ENCODE measurements around the gene SLC15A4. TPM values are rescaled to one million over a fixed set of nuclear protein-coding genes. Genes with fewer than 3 reads are reported as not detected.

The SLC15A4 gene
- total RNA-seq, 1 experiment from 2014 or later: 29.1 TPM

GRCh38 chr12:128798571-128799341, 25.0 kb downstream of the SLC15A4 start:
- intact Hi-C loops (cut with micrococcal nuclease; ENCODE audit: unreplicated experiment): no loop called here
- Histone ChIP-seq H3K4me3 (ENCODE audit: low read depth in 2 of 2, low read length in 2 of 2) (no peak overlapping the region), H3K4me1 (ENCODE audit: control insufficient read depth, insufficient read depth, low read length) (no peaks in the 10 kb centered on the region), H3K36me3 (ENCODE audit: control insufficient read depth, insufficient read depth, low read length) (peaks cover 20% of the 10 kb centered on the region), H3K27ac (ENCODE audit: low read length) (no peak overlapping the region), H3K27me3 (ENCODE audit: control insufficient read depth, insufficient read depth, low read length) (no peaks in the 10 kb centered on the region), H3K9me3 (ENCODE audit: control insufficient read depth, insufficient read depth, low read depth, low read length) (no peaks in the 10 kb centered on the region)
- in situ Hi-C loops (cut with HindIII; ENCODE audit: low pct_unique_long_range_greater_than_20kb, low sequenced_read_pairs): no loop called here
- BruUV-seq (replicated peaks): no TSS peak
- TF ChIP-seq SIN3A (IDR thresholded peaks at IDR 0.05; ENCODE audit: borderline replicate concordance, insufficient read depth, low read depth, low read length): no peak
- TF ChIP-seq CTCF (IDR thresholded peaks at IDR 0.05): no peak
- TF ChIP-seq TCF7L2 (IDR thresholded peaks at IDR 0.05; ENCODE audit: low read depth, low read length): no peak
- TF ChIP-seq POLR2AphosphoS5 (IDR thresholded peaks at IDR 0.05; ENCODE audit: low read depth, low read length): no peak
- ChIA-PET POLR2A (no interaction called here), CTCF (no interaction called here)
- ATAC-seq (no peak), DNase-seq (ENCODE audit: low read depth, low spot score) (no peak)

GRCh38 chr12:128797119-128798118, 26.3 kb downstream of the SLC15A4 start:
- ATAC-seq: peak; percentile 53; the same call in 1 of the 2 replicates
- POLR2A ChIA-PET: no interaction called here
- peaks cover 27% of the 10 kb centered on the region for H3K36me3 ChIP-seq (ENCODE audit: control insufficient read depth, insufficient read depth, low read length)
- no peaks in the 10 kb centered on the region for H3K4me1 ChIP-seq (ENCODE audit: control insufficient read depth, insufficient read depth, low read length)
- DNase-seq (ENCODE audit: low read depth, low spot score): no peak
- intact Hi-C loops (cut with micrococcal nuclease; ENCODE audit: unreplicated experiment) (no loop called here), in situ Hi-C loops (cut with HindIII; ENCODE audit: low pct_unique_long_range_greater_than_20kb, low sequenced_read_pairs) (no loop called here)
- CTCF ChIA-PET: no interaction called here
- H3K27me3 ChIP-seq (ENCODE audit: control insufficient read depth, insufficient read depth, low read length): no peaks in the 10 kb centered on the region
- TF ChIP-seq SIN3A (IDR thresholded peaks at IDR 0.05; ENCODE audit: borderline replicate concordance, insufficient read depth, low read depth, low read length): no peak
- no peak for TF ChIP-seq REST (IDR thresholded peaks at IDR 0.05; ENCODE audit: insufficient read depth in 1 of 2, low read depth in 2 of 2, low read length in 1 of 2)
- no peak for TF ChIP-seq POLR2AphosphoS5 (IDR thresholded peaks at IDR 0.05; ENCODE audit: low read depth, low read length)
- TF ChIP-seq CTCF (IDR thresholded peaks at IDR 0.05): no peak
- TF ChIP-seq TCF7L2 (IDR thresholded peaks at IDR 0.05; ENCODE audit: low read depth, low read length): no peak
- H3K27ac ChIP-seq (ENCODE audit: low read length): no peak overlapping the region
- no TSS peak for BruUV-seq (replicated peaks)
- no peak overlapping the region for H3K4me3 ChIP-seq (ENCODE audit: low read depth in 2 of 2, low read length in 2 of 2)
- no peaks in the 10 kb centered on the region for H3K9me3 ChIP-seq (ENCODE audit: control insufficient read depth, insufficient read depth, low read depth, low read length)

Measured in Panc1 (cell line).